HepG2 (cell line): Measurements from ENCODE around the gene PRSS21. TPM values are rescaled to one million over a fixed set of nuclear protein-coding genes. Genes with fewer than 3 reads are reported as not detected.
A peak's percentile ranks its signal among the peaks of the same experiment; 100 is the strongest.

Experiments used
- AFF4 ChIP-seq: sonication (generic); formaldehyde crosslinking; IDR thresholded peaks from 2 replicates; pipeline ENCODE4 v1.4.0; 2020; ENCODE audit warnings: missing genetic modification reagents
- CAMTA2 ChIP-seq: sonication (generic); formaldehyde crosslinking; IDR thresholded peaks from 2 replicates; pipeline ENCODE4 v1.4.0; 2020; ENCODE audit warnings: mild to moderate bottlenecking, missing genetic modification reagents, borderline replicate concordance
- CSRNP2 ChIP-seq: sonication (generic); formaldehyde crosslinking; conservative IDR thresholded peaks from 2 replicates; pipeline ENCODE4 v1.8.0; 2022; ENCODE audit warnings: low read depth, missing genetic modification reagents
- DMAP1 ChIP-seq: IDR thresholded peaks from 2 replicates; pipeline ENCODE4 v1.6.1; 2016
- HOMEZ ChIP-seq: IDR thresholded peaks from 2 replicates; pipeline ENCODE4 v1.6.1; 2016; ENCODE audit warnings: low read depth
- KMT2A ChIP-seq: sonication (generic); formaldehyde crosslinking; IDR thresholded peaks from 2 replicates; pipeline ENCODE4 v1.4.0; 2020; ENCODE audit warnings: missing genetic modification reagents
- NCOA1 ChIP-seq: sonication (generic); formaldehyde crosslinking; IDR thresholded peaks from 2 replicates; pipeline ENCODE4 v1.9.0; 2021; ENCODE audit warnings: missing genetic modification reagents
- POLR2AphosphoS5 ChIP-seq: IDR thresholded peaks from 2 replicates; pipeline ENCODE4 v1.6.1; 2012; ENCODE audit warnings: low read depth, low read length
- SRSF1 ChIP-seq: fragments of 200-400 bp; formaldehyde crosslinking; optimal IDR thresholded peaks from 2 replicates; pipeline ENCODE3; 2017; ENCODE audit warnings: mild to moderate bottlenecking, low read depth, low read length, moderate library complexity
- SYNCRIP ChIP-seq: fragments of 200-400 bp; formaldehyde crosslinking; IDR thresholded peaks from 2 replicates; pipeline ENCODE4 v1.6.1; 2018; ENCODE audit warnings: mild to moderate bottlenecking, low read depth, low read length; ENCODE audit not compliant: insufficient read depth
- TAF1 ChIP-seq: sonication (generic); formaldehyde crosslinking; IDR thresholded peaks from 2 replicates; pipeline ENCODE4 v1.4.0; 2020; ENCODE audit warnings: missing genetic modification reagents
- ZBTB38 ChIP-seq: sonication (generic); formaldehyde crosslinking; IDR thresholded peaks from 2 replicates; pipeline ENCODE4 v1.5.1; 2020; ENCODE audit warnings: mild to moderate bottlenecking, missing genetic modification reagents
- ZNF138 ChIP-seq: sonication (generic); formaldehyde crosslinking; IDR thresholded peaks from 2 replicates; pipeline ENCODE4 v1.5.0; 2020; ENCODE audit warnings: mild to moderate bottlenecking, low read depth, missing genetic modification reagents
- ZNF20 ChIP-seq: sonication (generic); formaldehyde crosslinking; IDR thresholded peaks from 2 replicates; pipeline ENCODE4 v1.4.0; 2020; ENCODE audit warnings: mild to moderate bottlenecking, moderate library complexity, missing genetic modification reagents
- ZNF24 ChIP-seq: fragments of 450-650 bp; IDR thresholded peaks from 2 replicates; pipeline ENCODE4 v1.6.1; 2017; ENCODE audit warnings: antibody characterized with exemption, mild to moderate bottlenecking
- ZNF274 ChIP-seq: sonication (generic); formaldehyde crosslinking; IDR thresholded peaks from 2 replicates; pipeline ENCODE4 v1.5.1; 2020; ENCODE audit warnings: mild to moderate bottlenecking, missing genetic modification reagents
- ZNF343 ChIP-seq: sonication (generic); formaldehyde crosslinking; IDR thresholded peaks from 2 replicates; pipeline ENCODE4 v1.4.0; 2020; ENCODE audit warnings: mild to moderate bottlenecking, missing genetic modification reagents
- ZNF510 ChIP-seq: sonication (generic); formaldehyde crosslinking; IDR thresholded peaks from 2 replicates; pipeline ENCODE4 v1.4.0; 2020; ENCODE audit warnings: low read depth, mild to moderate bottlenecking, missing genetic modification reagents
- ZNF777 ChIP-seq: sonication (generic); formaldehyde crosslinking; IDR thresholded peaks from 2 replicates; pipeline ENCODE4 v1.4.0; 2020; ENCODE audit warnings: missing genetic modification reagents
- ZSCAN12 ChIP-seq: sonication (generic); formaldehyde crosslinking; IDR thresholded peaks from 2 replicates; pipeline ENCODE4 v1.9.0; 2021; ENCODE audit warnings: mild to moderate bottlenecking, missing genetic modification reagents
- ZUFSP ChIP-seq: sonication (generic); formaldehyde crosslinking; IDR thresholded peaks from 2 replicates; pipeline ENCODE4 v1.9.0; 2021; ENCODE audit warnings: missing genetic modification reagents, mild to moderate bottlenecking, borderline replicate concordance
- polyA plus RNA-seq, 8 experiments: library from polyadenylated mRNA; depleted of rRNA in 3 of 8; stranded (reverse) in 7 of 8; unstranded in 1 of 8; fragments of >200 nt; fragmentation: Illumina TruSeq in 4 of 8; extraction: Trizol in 4 of 8; gene quantifications; 2 replicates each; pipeline versions ENCODE4 v1.2.1 to v1.2.3, GENCODE V29; 2011 to 2016; ENCODE audit warnings: low read depth in 4 of 8, missing spikeins in 1 of 8, mixed read lengths in 1 of 8; ENCODE audit not compliant: insufficient read depth in 1 of 8
- total RNA-seq, 5 experiments: library from RNA; depleted of rRNA; stranded (reverse); fragments of >200 nt; fragmentation: Illumina TruSeq; extraction: Trizol; gene quantifications; 2 replicates each; pipeline ENCODE4 v1.2.3, GENCODE V29; 2016; ENCODE audit warnings: low read depth in 1 of 5

PRSS21 gene
- total and polyA plus RNA-seq, 2 of the 13 experiments (the other 11 are each of a cell fraction or from before 2014, with no cell fraction given) = not detected

GRCh38 chr16:2867987-2868789 is 51.2 kb downstream of the PRSS21 start (continued):
- TF ChIP-seq AFF4 (CRISPR knock-in tag) (no peak), ZNF510 (CRISPR knock-in tag) (no peak; the same call in 1 of the 2 replicates), ZBTB38 (peak; percentile 73; the same call in 1 of the 2 replicates), DMAP1 (peak; percentile 88; the same call in 1 of the 2 replicates), SYNCRIP (no peak), ZNF138 (CRISPR knock-in tag) (0 out of 2 replicates have a peak, but pooled peaks have one; percentile 87), ZSCAN12 (CRISPR knock-in tag) (0 out of 2 replicates have a peak, but pooled peaks have one; percentile 31), ZUFSP (CRISPR knock-in tag) (no peak), ZNF24 (peak; percentile 26; the same call in 1 of the 2 replicates), HOMEZ (CRISPR knock-in tag) (peak; percentile 38; the same call in 1 of the 2 replicates), SRSF1 (peak; percentile 97), TAF1 (peak; percentile 93), ZNF20 (0 out of 2 replicates have a peak, but pooled peaks have one; percentile 26), ZNF343 (0 out of 2 replicates have a peak, but pooled peaks have one; percentile 30), NCOA1 (CRISPR knock-in tag) (peak; percentile 74), CSRNP2 (CRISPR knock-in tag) (no peak), KMT2A (CRISPR knock-in tag) (no peak), CAMTA2 (peak; percentile 42; the same call in 1 of the 2 replicates), ZNF274 (CRISPR knock-in tag) (peak; percentile 69), POLR2AphosphoS5 (peak; percentile 81), ZNF777 (peak; percentile 52)
